Measurements from ENCODE around the gene MAP2K2.

- no peak for TF ChIP-seq CTCF (IDR thresholded peaks at IDR 0.05)
- TF ChIP-seq POLR2A (IDR thresholded peaks at IDR 0.05), result no peak
Measured at GRCh38 chr19:4171676-4172075, 47.8 kb upstream of the MAP2K2 start.

All from body of pancreas (tissue), 4 donors.